ENCODE measurements around the gene BTNL8.
"Not testable (repeated sequence)": the region's sequence is repeated elsewhere in the genome, so short reads cannot be mapped to it uniquely, and the experiment has no call there.

Gene BTNL8

GRCh38 chr5:180875860-180876426 is 23.0 kb upstream of the BTNL8 start:
- DNase-seq, result no peak

GRCh38 chr5:180885845-180886529 is 13.0 kb upstream of the BTNL8 start:
- DNase-seq, result not testable (repeated sequence)

GRCh38 chr5:180889381-180889780 is 9.6 kb upstream of the BTNL8 start:
- no peak for DNase-seq

GRCh38 chr5:180895330-180895729 is 3.6 kb upstream of the BTNL8 start:
- DNase-seq, result not testable (repeated sequence)

- no peak for DNase-seq
These were observed 1.2 kb downstream of the BTNL8 start for GRCh38 chr5:180900178-180900577.

GRCh38 chr5:180901319-180902009 is 2.5 kb downstream of the BTNL8 start:
- DNase-seq, result no peak

- DNase-seq, result no peak
These were observed 9.4 kb downstream of the BTNL8 start for GRCh38 chr5:180908400-180908799.

- no peak for DNase-seq
These were observed 10.2 kb downstream of the BTNL8 start for GRCh38 chr5:180908998-180909731.

GRCh38 chr5:180909782-180910181 is 10.8 kb downstream of the BTNL8 start:
- DNase-seq, result no peak

GRCh38 chr5:180910182-180910581 is 11.2 kb downstream of the BTNL8 start:
- DNase-seq, result no peak

- no peak for DNase-seq
These were observed 11.8 kb downstream of the BTNL8 start for GRCh38 chr5:180910735-180911134.

- DNase-seq, result no peak
These were observed 15.7 kb downstream of the BTNL8 start for GRCh38 chr5:180914646-180915045.

- no peak for DNase-seq
These were observed 17.0 kb downstream of the BTNL8 start for GRCh38 chr5:180915924-180916323.

GRCh38 chr5:180918380-180918779 is 19.4 kb downstream of the BTNL8 start:
- DNase-seq, result no peak

- no peak for DNase-seq
These were observed 21.8 kb downstream of the BTNL8 start for GRCh38 chr5:180920710-180921109.

- DNase-seq, result no peak
These were observed 24.0 kb downstream of the BTNL8 start for GRCh38 chr5:180922932-180923331.

- no peak for DNase-seq
These were observed 33.7 kb downstream of the BTNL8 start for GRCh38 chr5:180932660-180933059.

- no peak for DNase-seq
These were observed 36.2 kb downstream of the BTNL8 start for GRCh38 chr5:180935203-180935602.

- no peak for DNase-seq
These were observed 39.3 kb downstream of the BTNL8 start for GRCh38 chr5:180938294-180938693.

GRCh38 chr5:180950291-180950949 is 51.5 kb downstream of the BTNL8 start:
- DNase-seq, result no peak

GRCh38 chr5:180959661-180960060 is 60.7 kb downstream of the BTNL8 start:
- no peak for DNase-seq

- no peak for DNase-seq
These were observed 61.2 kb downstream of the BTNL8 start for GRCh38 chr5:180960209-180960608.

GRCh38 chr5:180969406-180969805 is 70.4 kb downstream of the BTNL8 start:
- no peak for DNase-seq

Measured in activated effector memory CD4-positive, alpha-beta T cell treated with anti-CD3 and anti-CD28 coated beads, Interleukin-2, amount 50 U/mL, for 16 hours (primary cell).